Measurements from ENCODE around the gene BNC1.

DNA sequence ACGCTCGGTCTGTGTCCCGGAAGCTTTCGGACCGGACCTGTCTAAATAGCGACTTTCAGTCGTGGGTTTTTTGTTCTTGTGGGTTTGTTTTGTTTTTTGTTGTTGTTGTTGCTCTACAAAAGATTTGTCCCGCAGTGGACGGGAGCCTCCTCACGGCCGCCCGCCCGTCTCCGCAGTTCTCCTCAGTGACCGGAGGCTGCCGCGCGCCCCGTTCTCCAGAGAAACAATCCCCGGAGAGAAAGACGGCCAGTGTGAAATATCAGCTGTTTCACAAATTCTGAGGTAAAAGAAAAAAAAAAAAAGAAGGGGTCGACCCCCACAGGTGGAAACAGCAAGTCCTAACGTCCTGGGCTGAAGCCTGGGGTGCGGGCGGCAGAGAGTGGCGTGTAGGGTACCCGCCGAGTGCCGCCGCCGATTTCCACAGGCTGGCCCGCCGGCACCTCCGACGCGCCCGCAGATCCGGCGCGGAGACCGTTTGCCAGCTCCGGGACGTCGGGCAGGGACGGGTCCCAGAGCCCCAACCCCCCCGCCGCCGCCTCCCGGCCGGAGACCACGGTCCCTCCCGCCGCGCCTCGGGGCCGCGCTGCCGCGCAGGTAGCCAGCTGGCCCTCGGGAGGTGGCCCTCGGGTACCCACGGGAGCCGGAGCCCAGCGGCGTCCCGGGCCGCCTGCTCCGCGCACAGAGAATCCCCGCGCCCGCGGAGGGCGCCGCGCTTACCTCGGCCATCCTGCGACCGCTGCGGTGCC, 478 bp downstream of the BNC1 start:
- TF ChIP-seq SMC3 (IDR thresholded peaks at IDR 0.05; ENCODE audit: low read depth, low read length) (no peak), POLR2A (IDR thresholded peaks at IDR 0.05; ENCODE audit: low read depth, low read length) (no peak), CTCF (conservative IDR thresholded peaks at IDR 0.05; ENCODE audit: low read depth, low read length) (no peak), CEBPB (IDR thresholded peaks at IDR 0.05; ENCODE audit: low read depth, low read length) (no peak), MXI1 (IDR thresholded peaks at IDR 0.05; ENCODE audit: borderline replicate concordance, low read depth, low read length) (no peak), NFE2L2 (IDR thresholded peaks at IDR 0.05; ENCODE audit: low read depth, low read length) (no peak), MAFK (IDR thresholded peaks at IDR 0.05; ENCODE audit: low read depth, low read length) (no peak), RAD21 (IDR thresholded peaks at IDR 0.05; ENCODE audit: low read length) (no peak), RFX5 (IDR thresholded peaks at IDR 0.05; ENCODE audit: low read depth, low read length) (no peak), FOS (IDR thresholded peaks at IDR 0.05; ENCODE audit: low read depth, low read length) (no peak), RCOR1 (IDR thresholded peaks at IDR 0.05; ENCODE audit: insufficient replicate concordance, low read length) (no peak), CHD1 (IDR thresholded peaks at IDR 0.05; ENCODE audit: low read depth, low read length) (no peak), BHLHE40 (IDR thresholded peaks at IDR 0.05; ENCODE audit: low read depth, low read length) (no peak)
- TF ChIP-seq, protein P1, sequence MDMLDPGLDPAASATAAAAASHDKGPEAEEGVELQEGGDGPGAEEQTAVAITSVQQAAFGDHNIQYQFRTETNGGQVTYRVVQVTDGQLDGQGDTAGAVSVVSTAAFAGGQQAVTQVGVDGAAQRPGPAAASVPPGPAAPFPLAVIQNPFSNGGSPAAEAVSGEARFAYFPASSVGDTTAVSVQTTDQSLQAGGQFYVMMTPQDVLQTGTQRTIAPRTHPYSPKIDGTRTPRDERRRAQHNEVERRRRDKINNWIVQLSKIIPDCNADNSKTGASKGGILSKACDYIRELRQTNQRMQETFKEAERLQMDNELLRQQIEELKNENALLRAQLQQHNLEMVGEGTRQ (IDR thresholded peaks at IDR 0.05; ENCODE audit: low read depth, low read length): no peak

Data from IMR-90 (cell line).